Cardiac muscle cell (in vitro differentiated cells and primary cell): ENCODE results near the gene KCNJ12. TPM values are rescaled to one million over a fixed set of nuclear protein-coding genes. Genes with fewer than 3 reads are reported as not detected.
A peak's percentile ranks its signal among the peaks of the same experiment; 100 is the strongest.

Source experiments
- DNase-seq, 2 donors: peaks; one replicate each; pipeline versions ENCODE4 v3.0.0 to v3.0.0-alpha.2; 2010 to 2017; ENCODE audit warnings: low read depth in 1 of 2, low spot score in 1 of 2
- H3K27ac ChIP-seq: fragments of 200-600 bp; sonication (generic); 2 replicates; pipeline ENCODE4 v1.5.1; 2016
- H3K27me3 ChIP-seq: fragments of 200-600 bp; sonication (generic); 2 replicates; pipeline ENCODE4 v1.6.0; 2016; ENCODE audit warnings: control low read depth
- H3K36me3 ChIP-seq: fragments of 200-600 bp; sonication (generic); 2 replicates; pipeline ENCODE4 v1.5.1; 2016; ENCODE audit warnings: control low read depth
- H3K4me1 ChIP-seq: fragments of 200-600 bp; sonication (generic); 2 replicates; pipeline ENCODE4 v1.8.1; 2017; ENCODE audit warnings: low read depth, mild to moderate bottlenecking, mixed run types
- H3K4me3 ChIP-seq: fragments of 200-600 bp; sonication (generic); 2 replicates; pipeline ENCODE4 v1.5.1; 2016; ENCODE audit warnings: mild to moderate bottlenecking
- H3K9me3 ChIP-seq: fragments of 200-600 bp; sonication (generic); 2 replicates; pipeline ENCODE4 v1.5.1; 2017; ENCODE audit warnings: low read depth, mild to moderate bottlenecking, control low read depth
- CTCF ChIP-seq: IDR thresholded peaks from 2 replicates; pipeline ENCODE4 v1.5.1; 2012; ENCODE audit warnings: low read depth, mild to moderate bottlenecking, low read length
- polyA plus RNA-seq: library from polyadenylated mRNA; unstranded; fragments of >200 nt; fragmentation: Nextera tagmentation; extraction: Ambion mirVana; gene quantifications from 2 replicates; pipeline ENCODE4 v1.2.1, GENCODE V29; 2016
- total RNA-seq: library from RNA; depleted of rRNA; stranded (reverse); fragments of >200 nt; gene quantifications from 2 replicates; pipeline ENCODE4 v1.2.3, GENCODE V29; 2016

The KCNJ12 gene
- total and polyA plus RNA-seq, 2 experiments from 2014 or later: 5.9 to 13.4 TPM

- DNase-seq: peak; percentile 3 to 28
- Histone ChIP-seq H3K4me1 (peaks cover 15% of the 10 kb centered on the region), H3K4me3 (no peak overlapping the region), H3K9me3 (no peaks in the 10 kb centered on the region), H3K36me3 (no peaks in the 10 kb centered on the region), H3K27ac (no peak overlapping the region), H3K27me3 (no peaks in the 10 kb centered on the region)
- TF ChIP-seq CTCF: no peak
Observed at GRCh38 chr17:21463779-21464407, 87.7 kb downstream of the KCNJ12 start.

GRCh38 chr17:21464611-21465021 is 88.5 kb downstream of the KCNJ12 start:
- Histone ChIP-seq H3K27me3 (no peaks in the 10 kb centered on the region), H3K9me3 (no peaks in the 10 kb centered on the region), H3K27ac (no peak overlapping the region), H3K4me1 (peaks cover 15% of the 10 kb centered on the region), H3K36me3 (no peaks in the 10 kb centered on the region), H3K4me3 (no peak overlapping the region)
- no peak for DNase-seq
- TF ChIP-seq CTCF: no peak

DNA sequence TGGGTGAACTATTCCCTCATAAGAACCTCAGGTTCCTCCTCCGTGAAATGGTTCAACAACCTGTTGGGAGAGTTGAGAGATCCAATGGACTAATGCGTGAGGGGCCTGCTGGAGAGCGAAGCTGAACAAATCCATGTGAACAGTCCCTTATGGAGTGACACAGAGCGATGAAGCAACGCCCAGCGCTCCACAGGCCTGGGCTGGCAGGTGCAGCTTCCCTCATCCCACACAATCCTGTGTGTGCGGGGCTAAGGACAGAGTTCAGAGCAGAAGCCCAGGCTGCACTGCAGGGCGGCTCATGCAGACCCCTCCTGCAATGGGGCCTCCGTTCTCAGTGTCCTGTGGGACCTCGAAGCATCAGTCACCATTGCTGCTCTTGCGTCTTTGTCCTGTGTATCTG is 90.4 kb downstream of the KCNJ12 start:
- H3K36me3 ChIP-seq: no peaks in the 10 kb centered on the region
- H3K27me3 ChIP-seq: no peaks in the 10 kb centered on the region
- no peak for DNase-seq
- peaks cover 15% of the 10 kb centered on the region for H3K4me1 ChIP-seq
- H3K27ac ChIP-seq: no peak overlapping the region
- no peak overlapping the region for H3K4me3 ChIP-seq
- H3K9me3 ChIP-seq: no peaks in the 10 kb centered on the region
- no peak for TF ChIP-seq CTCF

GRCh38 chr17:21467196-21467595 is 91.0 kb downstream of the KCNJ12 start:
- Histone ChIP-seq H3K9me3 (no peaks in the 10 kb centered on the region), H3K27me3 (no peaks in the 10 kb centered on the region), H3K36me3 (no peaks in the 10 kb centered on the region), H3K4me3 (no peak overlapping the region), H3K4me1 (peaks cover 15% of the 10 kb centered on the region), H3K27ac (no peak overlapping the region)
- TF ChIP-seq CTCF: no peak
- no peak for DNase-seq

GRCh38 chr17:21467739-21468490 is 91.8 kb downstream of the KCNJ12 start:
- Histone ChIP-seq H3K4me1 (peaks cover 14% of the 10 kb centered on the region), H3K9me3 (no peaks in the 10 kb centered on the region), H3K36me3 (no peaks in the 10 kb centered on the region), H3K27me3 (no peaks in the 10 kb centered on the region), H3K4me3 (no peak overlapping the region), H3K27ac (no peak overlapping the region)
- no peak for TF ChIP-seq CTCF
- no peak for DNase-seq

Other genes with a start within 250 kb of the KCNJ12 start
- gene DHRS7B, start 249.4 kb upstream of the KCNJ12 start, total RNA-seq: 34.2 and 42.6 TPM in 2 replicates
- 40.0 and 41.0 TPM in 2 replicates for gene DHRS7B, start 249.4 kb upstream of the KCNJ12 start, polyA plus RNA-seq
- 37.9 and 42.9 TPM in 2 replicates for gene TMEM11, start 162.2 kb upstream of the KCNJ12 start, total RNA-seq
- 91.0 and 92.2 TPM in 2 replicates for gene TMEM11, start 162.2 kb upstream of the KCNJ12 start, polyA plus RNA-seq
- gene NATD1, start 122.9 kb upstream of the KCNJ12 start, total RNA-seq: 22.3 and 28.4 TPM in 2 replicates
- gene NATD1, start 122.9 kb upstream of the KCNJ12 start, polyA plus RNA-seq: 12.7 and 15.7 TPM in 2 replicates
- gene MAP2K3, start 91.6 kb upstream of the KCNJ12 start, total RNA-seq: 14.2 and 18.4 TPM in 2 replicates
- 42.5 and 52.1 TPM in 2 replicates for gene MAP2K3, start 91.6 kb upstream of the KCNJ12 start, polyA plus RNA-seq